K562 (cell line): Measurements from ENCODE around the gene CBFA2T3. TPM values are rescaled to one million over a fixed set of nuclear protein-coding genes. Genes with fewer than 3 reads are reported as not detected.

Experiments
- ATAC-seq: fragments of 200-7000 bp; cut with Tn5 transposase; 3 replicates; pipeline ENCODE4 v1.9.1; 2020; ENCODE audit warnings: moderate library complexity
- BruUV-seq: library from RNA; stranded (reverse); fragments of 400-500 nt; replicated peaks from 2 replicates; lab custom pipeline; 2021; lab: Mats Ljungman, UMichigan
- CTCF ChIA-PET: fragments of 300-600 bp; formaldehyde crosslinking; extraction: SDS; loops from one replicate; lab custom pipeline; 2021; ENCODE audit warnings: low intra/inter-chr PET ratio; lab: Yijun Ruan, JAX
- POLR2A ChIA-PET: fragments of 300-600, 350-650 bp; sonication (Branson Sonifier 250); formaldehyde crosslinking; extraction: SDS; loops from one replicate; lab custom pipeline; 2021; ENCODE audit warnings: antibody characterized with exemption, inconsistent platforms; lab: Yijun Ruan, JAX
- DNase-seq, 4 experiments: peaks; one replicate each; pipeline versions ENCODE4 v3.0.0 to v3.0.0-alpha.2; 2011 to 2018; ENCODE audit warnings: low spot score in 3 of 4, mixed read lengths in 3 of 4; ENCODE audit errors: extremely low read depth in 1 of 4
- FAIRE-seq: peaks from 2 replicates; lab custom pipeline; 2011; peaks lifted over from hg19 to GRCh38; lab: Jason Lieb, UNC
- H2AFZ ChIP-seq: 2 replicates; pipeline ENCODE4 v1.6.0; 2011; ENCODE audit warnings: low read depth, low read length, control low read depth, inconsistent platforms
- H3K27ac ChIP-seq: fragments of 200-600 bp; 3 replicates; pipeline ENCODE4 v1.8.0; 2011; ENCODE audit warnings: low read depth, mild to moderate bottlenecking, control low read depth, inconsistent platforms, low read length, moderate library complexity, mixed read lengths; ENCODE audit errors: extremely low read depth
- H3K27me3 ChIP-seq, 2 experiments: fragments of 300-600 bp in 1 of 2; 2 replicates in 1 of 2; 3 replicates in 1 of 2; pipeline versions ENCODE4 v1.6.0 to v1.8.0; 2011; ENCODE audit warnings: inconsistent platforms in 2 of 2, low read length in 2 of 2, mild to moderate bottlenecking in 1 of 2, mixed read lengths in 1 of 2, moderate library complexity in 1 of 2; ENCODE audit not compliant: control insufficient read depth in 2 of 2, insufficient read depth in 2 of 2
- H3K36me3 ChIP-seq: fragments of 300-600 bp; 3 replicates; pipeline ENCODE4 v1.8.0; 2011; ENCODE audit warnings: mild to moderate bottlenecking, low read length, inconsistent platforms; ENCODE audit not compliant: control insufficient read depth, insufficient read depth
- H3K4me1 ChIP-seq, 2 experiments: fragments of 200-600 bp in 1 of 2; replicated peaks in 1 of 2; 2 replicates in 1 of 2; 3 replicates in 1 of 2; pipeline versions ENCODE4 v1.5.1 to v1.8.0; 2011; ENCODE audit warnings: inconsistent platforms in 2 of 2, low read length in 2 of 2, mild to moderate bottlenecking in 1 of 2, mixed read lengths in 1 of 2, moderate library complexity in 1 of 2; ENCODE audit not compliant: control insufficient read depth in 2 of 2, insufficient read depth in 2 of 2
- H3K4me2 ChIP-seq: 2 replicates; pipeline ENCODE4 v1.6.1; 2011; ENCODE audit warnings: low read length, control low read depth, inconsistent platforms, mixed read lengths; ENCODE audit not compliant: insufficient read depth
- H3K4me3 ChIP-seq: fragments of 200-600 bp; sonication (generic), shearing (Covaris generic); 2 replicates; pipeline ENCODE4 v1.5.1; 2016; ENCODE audit warnings: control low read depth, inconsistent platforms
- H3K79me2 ChIP-seq: fragments of 200-600 bp; 3 replicates; pipeline ENCODE4 v1.8.0; 2011; ENCODE audit warnings: low read length, inconsistent platforms; ENCODE audit not compliant: control insufficient read depth, insufficient read depth
- H3K9ac ChIP-seq, 2 experiments: 2 replicates each; pipeline versions ENCODE4 v1.6.0 to v1.6.1; 2011; ENCODE audit warnings: low read depth in 2 of 2, low read length in 2 of 2, control low read depth in 1 of 2, inconsistent platforms in 1 of 2, mild to moderate bottlenecking in 1 of 2, mixed read lengths in 1 of 2; ENCODE audit not compliant: insufficient read depth in 1 of 2
- H3K9me1 ChIP-seq: one replicate; pipeline ENCODE4 v1.6.0; 2011; ENCODE audit warnings: inconsistent platforms, mild to moderate bottlenecking, low read length, moderate library complexity; ENCODE audit not compliant: control insufficient read depth, insufficient read depth
- H3K9me3 ChIP-seq: replicated peaks from 2 replicates; pipeline ENCODE4 v1.5.1; 2011; ENCODE audit warnings: low read depth, low read length, inconsistent platforms; ENCODE audit not compliant: control insufficient read depth, insufficient read depth
- H4K20me1 ChIP-seq: replicated peaks from 2 replicates; pipeline ENCODE4 v1.6.1; 2011; ENCODE audit warnings: low read length, inconsistent platforms, mixed read lengths; ENCODE audit not compliant: control insufficient read depth, insufficient read depth
- CREBBP ChIP-seq: IDR thresholded peaks from one replicate; pipeline ENCODE4 v1.6.1; 2012; ENCODE audit warnings: low read depth, mild to moderate bottlenecking, control low read depth, inconsistent platforms, low read length
- NEUROD1 ChIP-seq: fragments of 150-350 bp; IDR thresholded peaks from 2 replicates; pipeline ENCODE4 v1.6.1; 2014; ENCODE audit warnings: borderline replicate concordance, low read length, low read depth; ENCODE audit not compliant: partially characterized antibody
- PCBP1 ChIP-seq: fragments of 200-400 bp; formaldehyde crosslinking; IDR thresholded peaks from 2 replicates; pipeline ENCODE4 v1.6.1; 2018; ENCODE audit warnings: mild to moderate bottlenecking, low read depth, low read length; ENCODE audit not compliant: poor library complexity, severe bottlenecking
- RBM15 ChIP-seq: fragments of 200-400 bp; formaldehyde crosslinking; IDR thresholded peaks from 2 replicates; pipeline ENCODE4 v1.6.1; 2018; ENCODE audit warnings: mild to moderate bottlenecking, low read length, moderate library complexity; ENCODE audit not compliant: insufficient read depth
- ZNF3 ChIP-seq: fragments of 250-450 bp; sonication (Bioruptor Pico); IDR thresholded peaks from 2 replicates; pipeline ENCODE4 v1.5.0; 2021; ENCODE audit warnings: mild to moderate bottlenecking, moderate library complexity
- WGBS: fragments of 100-300 bp; shearing (Covaris generic); methylation state at CpG from one replicate; pipeline ENCODE4 v1.1.6; 2016; ENCODE audit warnings: low coverage, mixed read lengths; ENCODE audit not compliant: insufficient coverage; ENCODE audit errors: missing lambda C conversion rate; 5-methylcytosine and 5-hydroxymethylcytosine counted together
- in situ Hi-C: fragments of 300-500 bp; cut with MboI; formaldehyde crosslinking; loops from 4 replicates; pipeline ENCODE4 v1.15.0; 2018; ENCODE audit warnings: inconsistent platforms, mixed read lengths
- intact Hi-C: fragments of 100-400 bp; cut with micrococcal nuclease; formaldehyde crosslinking; loops from 2 replicates; pipeline ENCODE4 v1.14.2; 2022
- polyA plus RNA-seq, 8 experiments: library from polyadenylated mRNA; depleted of rRNA in 4 of 8; stranded (reverse) in 5 of 8; unstranded in 3 of 8; fragments of >200 nt; fragmentation: Nextera tagmentation in 2 of 8; fragmentation: Illumina TruSeq in 1 of 8; extraction: Ambion mirVana in 2 of 8; extraction: Trizol in 1 of 8; gene quantifications; 2 replicates each; pipeline versions ENCODE4 v1.2.1 to v1.2.3, GENCODE V29; 2011 to 2014; ENCODE audit warnings: inconsistent platforms in 1 of 8, missing spikeins in 1 of 8
- total RNA-seq, 7 experiments: library from RNA; depleted of rRNA in 6 of 7; stranded (reverse); fragments of >200 nt in 6 of 7; fragmentation: Illumina TruSeq in 2 of 7; extraction: Trizol in 2 of 7; gene quantifications; 2 replicates each; pipeline versions ENCODE4 v1.2.1 to v1.2.3, GENCODE V29; 2011 to 2021; ENCODE audit warnings: low replicate concordance in 1 of 7

CBFA2T3 gene
- total and polyA plus RNA-seq, 9 of the 15 experiments (the other 6 are each of a cell fraction or from before 2014, with no cell fraction given), result 2.3 to 145 (median 6.7) TPM

DNA sequence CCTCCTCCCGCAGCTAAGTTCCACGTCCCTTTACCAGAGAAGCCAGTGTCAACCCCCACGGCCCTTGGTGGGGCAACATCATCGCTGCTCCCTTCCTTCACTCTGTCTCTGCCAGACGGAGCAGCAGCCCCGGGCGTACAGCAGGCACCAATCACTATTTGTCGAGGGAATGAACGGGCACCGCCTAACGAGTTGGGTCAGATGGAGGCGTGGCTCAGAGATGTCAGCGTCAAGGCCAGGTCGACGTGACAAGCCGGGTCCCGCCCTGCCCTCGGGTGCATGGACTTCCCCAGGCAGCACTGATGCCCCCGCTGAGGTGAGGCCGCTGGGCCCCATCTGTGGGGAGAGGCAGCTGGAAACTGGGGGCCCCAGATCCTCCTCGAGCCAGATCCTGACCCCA is 50.0 kb downstream of the CBFA2T3 start:
- ChIA-PET CTCF (no interaction called here), POLR2A (interaction anchor here (1.0 kb wide), 1 partner anchor 9 kb away, joined by 5 read pairs; no protein-coding TSS in a partner anchor)
- intact Hi-C loops, result no loop called here
- Histone ChIP-seq H3K4me3 (no peak overlapping the region), H3K9ac (peak overlapping the region in 1 of 2 experiments; percentile 79; a peak in 1 of 4 replicates), H3K27me3 (no peaks in the 10 kb centered on the region), H4K20me1 (peaks cover 46% of the 10 kb centered on the region), H2AFZ (no peak overlapping the region), H3K9me1 (peaks cover 11% of the 10 kb centered on the region), H3K4me1 (peaks cover 0 to 80% of the 10 kb centered on the region in 2 experiments; a peak in 3 of 5 replicates), H3K9me3 (no peaks in the 10 kb centered on the region), H3K27ac (no peak overlapping the region), H3K4me2 (no peak overlapping the region), H3K36me3 (peaks cover 85% of the 10 kb centered on the region; the same call in 2 of the 3 replicates), H3K79me2 (peaks cover 99% of the 10 kb centered on the region)
- no peak for FAIRE-seq
- in situ Hi-C loops, result no loop called here
- 77% methylated on average over 16 of the region's 21 CpGs for WGBS
- no TSS peak for BruUV-seq
- TF ChIP-seq RBM15 (no peak), PCBP1 (no peak), NEUROD1 (no peak), ZNF3 (CRISPR knock-in tag) (no peak), CREBBP (no peak)
- no peak for ATAC-seq
- no peak for DNase-seq
